ENCODE results near the gene SHC1. TPM values are rescaled to one million over a fixed set of nuclear protein-coding genes. Genes with fewer than 3 reads are reported as not detected.
A peak's percentile ranks its signal among the peaks of the same experiment; 100 is the strongest.

SHC1 gene
- total RNA-seq, 1 experiment from 2014 or later = 199 TPM

GRCh38 chr1:154972517-154973343 is 2.2 kb upstream of the SHC1 start (continued):
- no peak for TF ChIP-seq CDX4 (CRISPR knock-in tag; IDR thresholded peaks at IDR 0.05; ENCODE audit: borderline replicate concordance)
- TF ChIP-seq PRRX2 (CRISPR knock-in tag; IDR thresholded peaks at IDR 0.05) = no peak
- no peak for TF ChIP-seq ATF1 (CRISPR knock-in tag; IDR thresholded peaks at IDR 0.05)
- no peak for TF ChIP-seq ZNF423 (CRISPR knock-in tag; IDR thresholded peaks at IDR 0.05)
- no peak for TF ChIP-seq ZNF317 (CRISPR knock-in tag; IDR thresholded peaks at IDR 0.05; ENCODE audit: borderline replicate concordance, low read depth)
- no peak for TF ChIP-seq PREB (CRISPR knock-in tag; IDR thresholded peaks at IDR 0.05; ENCODE audit: borderline replicate concordance)
- no peak for TF ChIP-seq ESRRA (CRISPR knock-in tag; IDR thresholded peaks at IDR 0.05; ENCODE audit: borderline replicate concordance)
- TF ChIP-seq SP1 (CRISPR knock-in tag; conservative IDR thresholded peaks at IDR 0.05) = peak; percentile 75; the same call in 1 of the 2 replicates
- no peak for TF ChIP-seq NFATC4 (CRISPR knock-in tag; IDR thresholded peaks at IDR 0.05)
- TF ChIP-seq ZNF425 (CRISPR knock-in tag; conservative IDR thresholded peaks at IDR 0.05) = 0 out of 2 replicates have a peak, but pooled peaks have one; percentile 52
- no peak for TF ChIP-seq ZNF396 (CRISPR knock-in tag; IDR thresholded peaks at IDR 0.05; ENCODE audit: borderline replicate concordance)
- no peak for TF ChIP-seq ZNF263 (CRISPR knock-in tag; IDR thresholded peaks at IDR 0.05; ENCODE audit: low read depth)
- no peak for TF ChIP-seq PRDM15 (CRISPR knock-in tag; IDR thresholded peaks at IDR 0.05)
- no peak for TF ChIP-seq STAT6 (CRISPR knock-in tag; conservative IDR thresholded peaks at IDR 0.05; ENCODE audit: low read depth)
- TF ChIP-seq NR1H2 (CRISPR knock-in tag; IDR thresholded peaks at IDR 0.05) = no peak
- no peak for TF ChIP-seq FOXK1 (CRISPR knock-in tag; IDR thresholded peaks at IDR 0.05)
- TF ChIP-seq ZBTB21 (CRISPR knock-in tag; IDR thresholded peaks at IDR 0.05; ENCODE audit: borderline replicate concordance) = no peak
- TF ChIP-seq GABPB1 (CRISPR knock-in tag; IDR thresholded peaks at IDR 0.05) = peak; percentile 59; the same call in 1 of the 2 replicates
- TF ChIP-seq TEAD4 (CRISPR knock-in tag; IDR thresholded peaks at IDR 0.05) = peak; percentile 84
- TF ChIP-seq JAZF1 (CRISPR knock-in tag; IDR thresholded peaks at IDR 0.05) = no peak
- no peak for TF ChIP-seq ZNF121 (CRISPR knock-in tag; IDR thresholded peaks at IDR 0.05)
- TF ChIP-seq CREB1 (CRISPR knock-in tag; IDR thresholded peaks at IDR 0.05) = no peak
- no peak for TF ChIP-seq ZNF512 (CRISPR knock-in tag; IDR thresholded peaks at IDR 0.05; ENCODE audit: borderline replicate concordance)
- TF ChIP-seq RORB (CRISPR knock-in tag; IDR thresholded peaks at IDR 0.05) = no peak
- TF ChIP-seq HMGXB4 (CRISPR knock-in tag; IDR thresholded peaks at IDR 0.05) = no peak
- TF ChIP-seq ZNF219 (CRISPR knock-in tag; IDR thresholded peaks at IDR 0.05; ENCODE audit: borderline replicate concordance) = no peak
